Ascending aorta (tissue), 2 donors: Measurements from ENCODE around the gene ZNF423. TPM values are rescaled to one million over a fixed set of nuclear protein-coding genes. Genes with fewer than 3 reads are reported as not detected.

ENCODE experiments used
- DNase-seq, 2 donors: peaks; one replicate each; pipeline ENCODE4 v3.0.0-alpha.2; 2019; ENCODE audit warnings: low spot score in 2 of 2
- H3K27ac ChIP-seq, 2 donors: fragments of 200-600 bp; sonication (generic); one replicate each; pipeline ENCODE4 v1.5.1; 2016 to 2017; ENCODE audit warnings: mild to moderate bottlenecking in 1 of 2
- H3K27me3 ChIP-seq: fragments of 200-600 bp; sonication (generic); one replicate; pipeline ENCODE4 v1.5.1; 2017
- H3K36me3 ChIP-seq, 2 donors: fragments of 200-600 bp; sonication (generic); one replicate each; pipeline ENCODE4 v1.5.1; 2016
- H3K4me1 ChIP-seq, 2 donors: fragments of 200-600 bp; sonication (generic); one replicate each; pipeline ENCODE4 v1.5.1; 2016 to 2017; ENCODE audit warnings: mild to moderate bottlenecking in 1 of 2
- H3K4me3 ChIP-seq, 2 donors: fragments of 200-600 bp; sonication (generic); one replicate each; pipeline ENCODE4 v1.5.1; 2016 to 2017; ENCODE audit warnings: mild to moderate bottlenecking in 1 of 2
- H3K9me3 ChIP-seq, 2 donors: fragments of 200-600 bp; sonication (generic); one replicate each; pipeline ENCODE4 v1.5.1; 2016
- CTCF ChIP-seq, 3 experiments: fragments of 200-600 bp in 2 of 3; fragments of 450-650 bp in 1 of 3; sonication (generic) in 2 of 3; IDR thresholded peaks; one replicate each; pipeline ENCODE4 v1.5.1; 2016 to 2019; ENCODE audit warnings: antibody characterized with exemption in 3 of 3, mild to moderate bottlenecking in 1 of 3, moderate library complexity in 1 of 3
- intact Hi-C: fragments of 100-400 bp; cut with DNase I; formaldehyde crosslinking; loops from one replicate; pipeline ENCODE4 v1.15.1; 2023
- total RNA-seq: library from RNA; depleted of rRNA; stranded (reverse); fragments of >200 nt; gene quantifications from one replicate; pipeline ENCODE4 v1.1.0, GENCODE V29; 2016

Gene ZNF423
- 42.9 TPM for total RNA-seq

GRCh38 chr16:49855822-49856671, at the start of gene ZNF423:
Gene ZNF423 (minus strand): TSS chr16:49856112. CDS start chr16:49855774, 338 bp downstream.
- DNase-seq = no peak
- no peaks in the 10 kb centered on the region for H3K27me3 ChIP-seq
- TF ChIP-seq CTCF (IDR thresholded peaks at IDR 0.05) = no peak
- no peaks in the 10 kb centered on the region for H3K36me3 ChIP-seq
- H3K9me3 ChIP-seq = no peaks in the 10 kb centered on the region
- peak within 1 kb of the TSS; percentile 87 to 92 for H3K27ac ChIP-seq
- peak within 1 kb of the TSS; percentile 74 to 81 for H3K4me3 ChIP-seq
- peaks cover 0 to 14% of the 10 kb centered on the region in 2 donors for H3K4me1 ChIP-seq
- intact Hi-C loops = loop anchor here (2.0 to 10.0 kb wide), 8 partner anchors 19 to 1241 kb away; partner anchors contain the start of genes CNEP1R1, HEATR3 and N4BP1

DNA sequence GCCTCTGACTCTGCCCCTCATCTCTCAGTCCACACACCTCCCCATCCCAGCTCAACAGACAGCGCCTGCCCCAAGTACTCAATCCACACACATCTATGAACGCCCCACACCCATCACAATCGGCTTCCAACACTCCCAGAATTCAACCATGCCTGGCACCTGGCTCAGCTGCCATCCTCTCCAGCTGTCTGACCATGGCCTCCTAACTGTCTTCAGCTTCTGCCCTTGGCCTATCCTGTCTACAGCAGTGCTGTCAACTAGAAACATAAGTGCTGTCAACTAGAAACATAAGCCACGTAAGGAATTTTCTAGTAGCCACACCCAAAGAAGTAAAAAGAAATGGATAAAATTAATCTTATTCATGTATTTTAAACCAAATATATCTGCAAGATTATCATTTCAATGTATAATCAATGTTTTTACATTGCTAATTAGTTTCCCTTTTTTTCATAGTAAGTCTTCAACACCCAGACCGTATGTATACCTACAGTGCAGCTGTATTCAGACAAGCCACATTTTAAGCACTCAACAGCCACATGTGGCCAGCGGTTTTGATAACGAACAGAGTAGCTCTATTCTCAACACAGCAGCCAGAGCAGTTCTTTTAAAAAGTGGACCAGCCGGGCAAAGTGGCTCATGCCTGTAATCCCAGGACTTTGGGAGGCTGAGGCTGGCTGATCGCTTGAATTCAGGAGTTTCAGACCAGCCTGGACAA, 48.6 kb upstream of the ZNF423 start:
- H3K4me3 ChIP-seq = no peak overlapping the region
- H3K4me1 ChIP-seq = no peaks in the 10 kb centered on the region
- no peaks in the 10 kb centered on the region for H3K27me3 ChIP-seq
- no peaks in the 10 kb centered on the region for H3K36me3 ChIP-seq
- TF ChIP-seq CTCF (IDR thresholded peaks at IDR 0.05) = no peak
- no peaks in the 10 kb centered on the region for H3K9me3 ChIP-seq
- H3K27ac ChIP-seq = no peak overlapping the region
- DNase-seq = no peak
- intact Hi-C loops = no loop called here

GRCh38 chr16:49902908-49903307, 47.0 kb upstream of the ZNF423 start:
- Histone ChIP-seq H3K36me3 (no peaks in the 10 kb centered on the region), H3K27me3 (no peaks in the 10 kb centered on the region), H3K27ac (no peak overlapping the region), H3K4me3 (no peak overlapping the region), H3K9me3 (no peaks in the 10 kb centered on the region), H3K4me1 (no peaks in the 10 kb centered on the region)
- DNase-seq = no peak
- TF ChIP-seq CTCF (IDR thresholded peaks at IDR 0.05) = no peak
- intact Hi-C loops = no loop called here

DNA sequence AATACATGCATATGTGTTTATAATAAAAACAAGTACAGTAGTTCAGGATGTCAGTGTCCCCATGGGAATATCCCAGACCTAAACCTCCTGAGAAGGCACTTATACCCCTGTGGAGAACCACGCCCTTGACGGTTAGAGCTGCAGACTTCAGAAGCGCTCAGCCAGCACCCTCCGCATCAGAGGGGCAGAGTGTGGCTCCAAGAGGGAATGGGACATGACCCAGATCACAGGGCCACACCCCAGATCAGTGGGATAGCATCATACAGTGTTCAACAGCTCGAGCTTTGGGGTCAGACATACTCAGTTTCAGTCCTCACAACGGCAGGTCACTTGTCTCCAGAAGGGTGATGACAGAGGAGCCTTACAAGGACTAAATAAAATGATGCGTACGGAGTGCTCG, 45.8 kb upstream of the ZNF423 start:
- intact Hi-C loops = no loop called here
- H3K4me1 ChIP-seq = no peaks in the 10 kb centered on the region
- no peak overlapping the region for H3K4me3 ChIP-seq
- no peaks in the 10 kb centered on the region for H3K9me3 ChIP-seq
- H3K27ac ChIP-seq = no peak overlapping the region
- no peaks in the 10 kb centered on the region for H3K36me3 ChIP-seq
- DNase-seq = no peak
- H3K27me3 ChIP-seq = no peaks in the 10 kb centered on the region
- no peak for TF ChIP-seq CTCF (IDR thresholded peaks at IDR 0.05)

- H3K4me3 ChIP-seq = no peak overlapping the region
- no peaks in the 10 kb centered on the region for H3K36me3 ChIP-seq
- no peak for DNase-seq
- H3K4me1 ChIP-seq = no peaks in the 10 kb centered on the region
- no peak for TF ChIP-seq CTCF (IDR thresholded peaks at IDR 0.05)
- intact Hi-C loops = no loop called here
- no peaks in the 10 kb centered on the region for H3K9me3 ChIP-seq
- no peak overlapping the region for H3K27ac ChIP-seq
- no peaks in the 10 kb centered on the region for H3K27me3 ChIP-seq
Observed at GRCh38 chr16:49900875-49901274, 45.0 kb upstream of the ZNF423 start.
